SK-N-SH (cell line): ENCODE results near the gene GXYLT2. TPM values are rescaled to one million over a fixed set of nuclear protein-coding genes. Genes with fewer than 3 reads are reported as not detected.

ENCODE experiments used
- CTCF ChIA-PET: fragments of 300-600, 350-600 bp; formaldehyde crosslinking; extraction: SDS; loops from one replicate; lab custom pipeline; 2021; lab: Yijun Ruan, JAX
- POLR2A ChIA-PET: fragments of 350-600 bp; sonication (Branson Sonifier 250); formaldehyde crosslinking; extraction: SDS; loops from one replicate; lab custom pipeline; 2020; ENCODE audit warnings: antibody characterized with exemption, inconsistent platforms; lab: Yijun Ruan, JAX
- DNase-seq: peaks from one replicate; pipeline ENCODE4 v3.0.0; 2012
- H2AFZ ChIP-seq: fragments of 200-600 bp; sonication (generic); 2 replicates; pipeline ENCODE4 v1.8.1; 2016; ENCODE audit warnings: antibody characterized with exemption, mild to moderate bottlenecking, low read depth
- H3F3A ChIP-seq: fragments of 200-600 bp; sonication (generic); replicated peaks from 2 replicates; pipeline ENCODE3; 2016; ENCODE audit warnings: antibody characterized with exemption, mild to moderate bottlenecking; ENCODE audit not compliant: insufficient read depth
- H3K27ac ChIP-seq, 2 experiments: fragments of 200-500 bp in 1 of 2; fragments of 200-600 bp in 1 of 2; sonication (Bioruptor generic) in 1 of 2; sonication (generic), shearing (Covaris generic) in 1 of 2; 2 replicates each; pipeline versions ENCODE4 v1.5.1 to v1.6.1; 2014 to 2016; ENCODE audit warnings: low read depth in 2 of 2, inconsistent platforms in 1 of 2, low read length in 1 of 2, mild to moderate bottlenecking in 1 of 2, mixed read lengths in 1 of 2
- H3K27me3 ChIP-seq: fragments of 200-600 bp; sonication (generic), shearing (Covaris generic); 2 replicates; pipeline ENCODE4 v1.6.1; 2016; ENCODE audit warnings: mixed run types; ENCODE audit not compliant: insufficient read depth
- H3K36me3 ChIP-seq, 2 experiments: fragments of 200-500 bp in 1 of 2; fragments of 200-600 bp in 1 of 2; sonication (Bioruptor generic) in 1 of 2; sonication (generic) in 1 of 2; replicated peaks in 1 of 2; 2 replicates each; pipeline versions ENCODE3 to v1.5.1; 2014 to 2016; ENCODE audit warnings: low read length in 1 of 2, mild to moderate bottlenecking in 1 of 2; ENCODE audit not compliant: insufficient read depth in 2 of 2, control insufficient read depth in 1 of 2
- H3K4me1 ChIP-seq, 2 experiments: fragments of 200-500 bp in 1 of 2; fragments of 200-600 bp in 1 of 2; sonication (Bioruptor generic) in 1 of 2; sonication (generic), shearing (Covaris generic) in 1 of 2; 2 replicates each; pipeline versions ENCODE4 v1.5.1 to v1.6.1; 2014 to 2016; ENCODE audit warnings: low read depth in 1 of 2, low read length in 1 of 2, mixed run types in 1 of 2; ENCODE audit not compliant: insufficient read depth in 2 of 2, control insufficient read depth in 1 of 2
- H3K4me2 ChIP-seq: fragments of 200-600 bp; sonication (generic), shearing (Covaris generic); 2 replicates; pipeline ENCODE4 v1.6.1; 2017; ENCODE audit warnings: mixed run types
- H3K4me3 ChIP-seq, 2 experiments: fragments of 200-500 bp in 1 of 2; fragments of 200-600 bp in 1 of 2; sonication (Bioruptor generic) in 1 of 2; sonication (generic), shearing (Covaris generic) in 1 of 2; 2 replicates each; pipeline versions ENCODE4 v1.5.1 to v1.8.1; 2014 to 2016; ENCODE audit warnings: low read depth in 2 of 2, inconsistent platforms in 1 of 2, low read length in 1 of 2, mild to moderate bottlenecking in 1 of 2, mixed read lengths in 1 of 2, moderate library complexity in 1 of 2
- H3K79me2 ChIP-seq: fragments of 200-600 bp; sonication (generic); 2 replicates; pipeline ENCODE4 v1.8.1; 2017; ENCODE audit warnings: mild to moderate bottlenecking; ENCODE audit not compliant: insufficient read depth
- H3K9ac ChIP-seq: fragments of 200-600 bp; sonication (generic); 2 replicates; pipeline ENCODE4 v1.6.1; 2017; ENCODE audit warnings: mixed run types
- H3K9me2 ChIP-seq: fragments of 200-600 bp; sonication (generic); 2 replicates; pipeline ENCODE4 v1.6.1; 2017; ENCODE audit warnings: mixed run types
- H3K9me3 ChIP-seq: fragments of 200-600 bp; sonication (generic); 2 replicates; pipeline ENCODE4 v1.6.1; 2017; ENCODE audit warnings: mixed run types, mild to moderate bottlenecking, moderate library complexity
- H4K20me1 ChIP-seq: fragments of 200-600 bp; sonication (generic); 2 replicates; pipeline ENCODE4 v1.6.1; 2017; ENCODE audit warnings: mild to moderate bottlenecking, mixed run types; ENCODE audit not compliant: insufficient read depth
- CHD2 ChIP-seq: fragments of 150-350 bp; IDR thresholded peaks from 2 replicates; pipeline ENCODE4 v1.6.1; 2018; ENCODE audit warnings: low read length; ENCODE audit not compliant: partially characterized antibody
- ELF1 ChIP-seq: IDR thresholded peaks from 2 replicates; pipeline ENCODE4 v1.4.0; 2012
- EP300 ChIP-seq, 2 experiments: IDR thresholded peaks; 2 replicates each; pipeline versions ENCODE4 v1.4.0 to v1.6.1; 2012; ENCODE audit warnings: borderline replicate concordance in 1 of 2, low read depth in 1 of 2, low read length in 1 of 2
- FOXM1 ChIP-seq: IDR thresholded peaks from 2 replicates; pipeline ENCODE4 v1.4.0; 2012; ENCODE audit warnings: low read depth, mild to moderate bottlenecking
- MEF2A ChIP-seq: IDR thresholded peaks from 2 replicates; pipeline ENCODE4 v1.4.0; 2012; ENCODE audit warnings: low read depth, borderline replicate concordance
- MXI1 ChIP-seq: IDR thresholded peaks from 2 replicates; pipeline ENCODE4 v1.6.1; 2012; ENCODE audit warnings: mild to moderate bottlenecking, low read depth, low read length, improper control_type of control experiment
- NFIC ChIP-seq: IDR thresholded peaks from 2 replicates; pipeline ENCODE4 v1.4.0; 2012; ENCODE audit warnings: borderline replicate concordance
- RAD21 ChIP-seq: IDR thresholded peaks from 2 replicates; pipeline ENCODE4 v1.6.1; 2012; ENCODE audit warnings: mild to moderate bottlenecking, low read length
- RCOR1 ChIP-seq: fragments of 150-350 bp; IDR thresholded peaks from 2 replicates; pipeline ENCODE4 v1.6.1; 2017; ENCODE audit warnings: antibody characterized with exemption, low read length
- RFX5 ChIP-seq: IDR thresholded peaks from 2 replicates; pipeline ENCODE4 v1.6.1; 2012; ENCODE audit warnings: mild to moderate bottlenecking, improper control_type of control experiment, low read length
- RXRA ChIP-seq: IDR thresholded peaks from 2 replicates; pipeline ENCODE4 v1.4.0; 2012; ENCODE audit warnings: low read depth, mild to moderate bottlenecking, borderline replicate concordance
- SIN3A ChIP-seq: IDR thresholded peaks from 2 replicates; pipeline ENCODE4 v1.6.1; 2012; ENCODE audit warnings: low read depth, mild to moderate bottlenecking, low read length, moderate library complexity, borderline replicate concordance
- SMC3 ChIP-seq: IDR thresholded peaks from 2 replicates; pipeline ENCODE4 v1.6.1; 2012; ENCODE audit warnings: low read depth, low read length, improper control_type of control experiment
- TCF12 ChIP-seq: IDR thresholded peaks from 2 replicates; pipeline ENCODE4 v1.4.0; 2012
- TEAD4 ChIP-seq: IDR thresholded peaks from 2 replicates; pipeline ENCODE4 v1.4.0; 2012; ENCODE audit warnings: mild to moderate bottlenecking, borderline replicate concordance; ENCODE audit not compliant: insufficient read depth
- YY1 ChIP-seq: IDR thresholded peaks from 2 replicates; pipeline ENCODE4 v1.4.0; 2012; ENCODE audit warnings: low read depth, mild to moderate bottlenecking
- WGBS: methylation state at CpG from one replicate; pipeline ENCODE4 v1.1.6; 2017; ENCODE audit warnings: low lambda C conversion rate; 5-methylcytosine and 5-hydroxymethylcytosine counted together
- polyA plus RNA-seq, 3 experiments: library from polyadenylated mRNA; depleted of rRNA; stranded (reverse); fragments of >200 nt; gene quantifications; 2 replicates each; pipeline ENCODE4 v1.2.3, GENCODE V29; 2012
- TF ChIP-seq, protein P1 (sequence below): fragments of 150-350 bp; IDR thresholded peaks from 2 replicates; pipeline ENCODE4 v1.6.1; 2017; ENCODE audit warnings: antibody characterized with exemption, low read length, low read depth, borderline replicate concordance
- TF ChIP-seq, protein P2 (sequence below): IDR thresholded peaks from 2 replicates; pipeline ENCODE4 v1.4.0; 2012; ENCODE audit warnings: low read depth, borderline replicate concordance
- TF ChIP-seq, protein P3 (sequence below): IDR thresholded peaks from 2 replicates; pipeline ENCODE4 v1.4.0; 2012; ENCODE audit warnings: low read depth, borderline replicate concordance
- TF ChIP-seq, protein P4 (sequence below): IDR thresholded peaks from 2 replicates; pipeline ENCODE4 v1.6.1; 2012; ENCODE audit warnings: mild to moderate bottlenecking, low read depth, low read length, moderate library complexity
- TF ChIP-seq, protein P5 (sequence below): IDR thresholded peaks from 2 replicates; pipeline ENCODE4 v1.4.0; 2012; ENCODE audit warnings: low read depth

Gene GXYLT2
- polyA plus RNA-seq, 1 of the 3 experiments (the other 2 are of a cell fraction), result 9.1 TPM

DNA sequence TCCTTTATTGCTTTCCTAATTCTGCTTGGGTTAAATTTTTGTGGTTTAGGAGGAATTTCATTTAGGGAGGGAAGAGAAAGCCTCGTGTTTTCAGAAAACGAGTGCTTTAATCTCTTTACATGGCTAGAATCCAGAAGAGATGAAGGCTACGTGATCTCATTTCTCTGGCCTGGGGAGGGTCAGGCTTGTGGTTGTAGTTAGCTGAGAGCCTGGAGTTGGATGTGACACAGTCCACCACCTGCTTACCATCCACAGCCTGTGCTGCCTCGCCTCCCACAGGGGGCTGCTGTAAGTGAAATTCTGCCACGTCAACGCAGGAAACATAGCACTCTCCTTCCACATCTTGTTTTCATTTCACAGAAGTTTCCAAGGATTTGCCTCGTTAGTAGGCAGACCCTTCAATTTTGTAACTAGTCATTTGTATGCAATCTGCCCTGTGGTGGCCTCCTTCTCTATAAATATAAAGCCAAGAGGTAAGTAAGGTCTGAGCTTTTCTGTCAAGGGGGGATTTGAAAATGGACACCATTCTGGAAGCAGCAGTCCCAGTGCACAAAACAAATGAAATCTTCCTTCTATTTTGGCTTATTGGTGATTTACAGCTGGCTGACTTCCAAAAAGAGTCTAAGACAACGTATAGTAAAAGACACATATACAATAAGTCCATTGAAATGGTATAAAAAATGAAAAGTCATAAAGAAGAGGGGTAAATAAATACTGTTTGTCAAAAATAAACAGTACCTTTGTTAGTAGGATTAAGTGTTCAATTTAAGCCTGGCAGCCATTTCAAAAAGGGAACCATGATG, 3.4 kb downstream of the GXYLT2 start (continued):
- TF ChIP-seq NFIC, result peak; percentile 87

DNA sequence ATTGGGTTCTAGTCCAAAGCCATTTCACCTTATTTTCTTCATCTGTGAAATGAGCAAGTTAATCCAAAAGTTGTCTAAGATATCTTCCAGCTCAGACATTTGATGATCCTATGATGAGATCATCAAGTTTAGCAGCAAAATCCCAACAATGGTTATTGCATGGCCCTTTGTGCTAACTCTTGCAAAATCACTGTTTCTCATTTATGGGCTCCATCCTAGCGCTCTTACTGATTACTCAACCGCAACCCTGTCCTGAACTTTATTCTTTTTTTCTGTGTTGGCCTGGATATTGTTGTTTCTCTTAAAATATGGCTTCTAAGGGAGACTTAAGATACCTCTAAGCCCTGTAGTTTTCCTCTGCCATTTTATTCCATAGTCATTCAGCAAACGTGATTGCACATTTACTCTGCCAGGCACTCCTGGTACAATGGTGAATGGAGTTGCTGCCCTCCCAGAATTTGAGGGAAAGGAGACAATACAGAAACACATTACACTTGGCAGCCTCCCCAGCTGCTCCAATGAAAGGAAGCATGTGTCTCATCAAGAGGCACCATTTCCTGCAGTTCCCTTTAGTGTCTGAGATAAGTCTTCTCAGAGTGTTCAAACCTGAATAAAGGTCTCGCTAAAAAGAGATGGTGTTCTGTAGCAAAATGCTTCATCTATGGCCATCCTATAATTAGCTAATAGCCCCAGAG, 4.4 kb downstream of the GXYLT2 start:
- ChIA-PET POLR2A (no interaction called here), CTCF (interaction anchor here (0.7 to 2.0 kb wide), 5 partner anchors 16 to 193 kb away, joined by 3 to 12 read pairs (median 3); no protein-coding TSS in a partner anchor)
- peak overlapping the region; percentile 88 to 92 for H3K27ac ChIP-seq
- peak overlapping the region; percentile 71 for H2AFZ ChIP-seq
- peaks cover 22% of the 10 kb centered on the region; the same call in 1 of the 2 replicates for H3K79me2 ChIP-seq
- no peaks in the 10 kb centered on the region for H4K20me1 ChIP-seq
- H3K27me3 ChIP-seq, result no peaks in the 10 kb centered on the region
- H3K4me3 ChIP-seq, result no peak overlapping the region
- H3K9me3 ChIP-seq, result no peaks in the 10 kb centered on the region
- no peaks in the 10 kb centered on the region for H3K36me3 ChIP-seq
- H3K9me2 ChIP-seq, result no peaks in the 10 kb centered on the region
- WGBS, result 58% methylated on average over 4 of the region's 4 CpGs
- H3K9ac ChIP-seq, result peak overlapping the region; percentile 44; the same call in 1 of the 2 replicates
- DNase-seq, result no peak
- H3K4me2 ChIP-seq, result peak overlapping the region; percentile 68; the same call in 1 of the 2 replicates
- H3F3A ChIP-seq, result peaks cover 30% of the 10 kb centered on the region
- H3K4me1 ChIP-seq, result peaks cover 26 to 29% of the 10 kb centered on the region in 2 experiments; a peak in 3 of 4 replicates
- TF ChIP-seq YY1, result 0 out of 2 replicates have a peak, but pooled peaks have one; percentile 20
- no peak for TF ChIP-seq FOXM1
- TF ChIP-seq TEAD4, result no peak
- no peak for TF ChIP-seq CHD2
- TF ChIP-seq, protein P1, sequence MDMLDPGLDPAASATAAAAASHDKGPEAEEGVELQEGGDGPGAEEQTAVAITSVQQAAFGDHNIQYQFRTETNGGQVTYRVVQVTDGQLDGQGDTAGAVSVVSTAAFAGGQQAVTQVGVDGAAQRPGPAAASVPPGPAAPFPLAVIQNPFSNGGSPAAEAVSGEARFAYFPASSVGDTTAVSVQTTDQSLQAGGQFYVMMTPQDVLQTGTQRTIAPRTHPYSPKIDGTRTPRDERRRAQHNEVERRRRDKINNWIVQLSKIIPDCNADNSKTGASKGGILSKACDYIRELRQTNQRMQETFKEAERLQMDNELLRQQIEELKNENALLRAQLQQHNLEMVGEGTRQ, result no peak
- TF ChIP-seq SMC3, result no peak
- TF ChIP-seq, protein P2, sequence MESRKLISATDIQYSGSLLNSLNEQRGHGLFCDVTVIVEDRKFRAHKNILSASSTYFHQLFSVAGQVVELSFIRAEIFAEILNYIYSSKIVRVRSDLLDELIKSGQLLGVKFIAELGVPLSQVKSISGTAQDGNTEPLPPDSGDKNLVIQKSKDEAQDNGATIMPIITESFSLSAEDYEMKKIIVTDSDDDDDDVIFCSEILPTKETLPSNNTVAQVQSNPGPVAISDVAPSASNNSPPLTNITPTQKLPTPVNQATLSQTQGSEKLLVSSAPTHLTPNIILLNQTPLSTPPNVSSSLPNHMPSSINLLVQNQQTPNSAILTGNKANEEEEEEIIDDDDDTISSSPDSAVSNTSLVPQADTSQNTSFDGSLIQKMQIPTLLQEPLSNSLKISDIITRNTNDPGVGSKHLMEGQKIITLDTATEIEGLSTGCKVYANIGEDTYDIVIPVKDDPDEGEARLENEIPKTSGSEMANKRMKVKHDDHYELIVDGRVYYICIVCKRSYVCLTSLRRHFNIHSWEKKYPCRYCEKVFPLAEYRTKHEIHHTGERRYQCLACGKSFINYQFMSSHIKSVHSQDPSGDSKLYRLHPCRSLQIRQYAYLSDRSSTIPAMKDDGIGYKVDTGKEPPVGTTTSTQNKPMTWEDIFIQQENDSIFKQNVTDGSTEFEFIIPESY, result no peak
- TF ChIP-seq SIN3A, result no peak
- TF ChIP-seq NFIC, result peak; percentile 39; the same call in 1 of the 2 replicates
- peak; percentile 67 for TF ChIP-seq TCF12
- TF ChIP-seq, protein P3, sequence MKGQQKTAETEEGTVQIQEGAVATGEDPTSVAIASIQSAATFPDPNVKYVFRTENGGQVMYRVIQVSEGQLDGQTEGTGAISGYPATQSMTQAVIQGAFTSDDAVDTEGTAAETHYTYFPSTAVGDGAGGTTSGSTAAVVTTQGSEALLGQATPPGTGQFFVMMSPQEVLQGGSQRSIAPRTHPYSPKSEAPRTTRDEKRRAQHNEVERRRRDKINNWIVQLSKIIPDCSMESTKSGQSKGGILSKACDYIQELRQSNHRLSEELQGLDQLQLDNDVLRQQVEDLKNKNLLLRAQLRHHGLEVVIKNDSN, result no peak
- TF ChIP-seq MXI1, result no peak
- TF ChIP-seq, protein P4, sequence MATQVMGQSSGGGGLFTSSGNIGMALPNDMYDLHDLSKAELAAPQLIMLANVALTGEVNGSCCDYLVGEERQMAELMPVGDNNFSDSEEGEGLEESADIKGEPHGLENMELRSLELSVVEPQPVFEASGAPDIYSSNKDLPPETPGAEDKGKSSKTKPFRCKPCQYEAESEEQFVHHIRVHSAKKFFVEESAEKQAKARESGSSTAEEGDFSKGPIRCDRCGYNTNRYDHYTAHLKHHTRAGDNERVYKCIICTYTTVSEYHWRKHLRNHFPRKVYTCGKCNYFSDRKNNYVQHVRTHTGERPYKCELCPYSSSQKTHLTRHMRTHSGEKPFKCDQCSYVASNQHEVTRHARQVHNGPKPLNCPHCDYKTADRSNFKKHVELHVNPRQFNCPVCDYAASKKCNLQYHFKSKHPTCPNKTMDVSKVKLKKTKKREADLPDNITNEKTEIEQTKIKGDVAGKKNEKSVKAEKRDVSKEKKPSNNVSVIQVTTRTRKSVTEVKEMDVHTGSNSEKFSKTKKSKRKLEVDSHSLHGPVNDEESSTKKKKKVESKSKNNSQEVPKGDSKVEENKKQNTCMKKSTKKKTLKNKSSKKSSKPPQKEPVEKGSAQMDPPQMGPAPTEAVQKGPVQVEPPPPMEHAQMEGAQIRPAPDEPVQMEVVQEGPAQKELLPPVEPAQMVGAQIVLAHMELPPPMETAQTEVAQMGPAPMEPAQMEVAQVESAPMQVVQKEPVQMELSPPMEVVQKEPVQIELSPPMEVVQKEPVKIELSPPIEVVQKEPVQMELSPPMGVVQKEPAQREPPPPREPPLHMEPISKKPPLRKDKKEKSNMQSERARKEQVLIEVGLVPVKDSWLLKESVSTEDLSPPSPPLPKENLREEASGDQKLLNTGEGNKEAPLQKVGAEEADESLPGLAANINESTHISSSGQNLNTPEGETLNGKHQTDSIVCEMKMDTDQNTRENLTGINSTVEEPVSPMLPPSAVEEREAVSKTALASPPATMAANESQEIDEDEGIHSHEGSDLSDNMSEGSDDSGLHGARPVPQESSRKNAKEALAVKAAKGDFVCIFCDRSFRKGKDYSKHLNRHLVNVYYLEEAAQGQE, result no peak
- no peak for TF ChIP-seq RFX5
- TF ChIP-seq MEF2A, result no peak
- peak in 1 of 2 experiments; percentile 17; a peak in 1 of 4 replicates for TF ChIP-seq EP300 (IDR thresholded peaks at IDR 0.05; ENCODE audit: borderline replicate concordance in 1 of 2, low read depth in 1 of 2, low read length in 1 of 2)
- TF ChIP-seq RXRA, result peak; percentile 52; the same call in 1 of the 2 replicates
- TF ChIP-seq, protein P5, sequence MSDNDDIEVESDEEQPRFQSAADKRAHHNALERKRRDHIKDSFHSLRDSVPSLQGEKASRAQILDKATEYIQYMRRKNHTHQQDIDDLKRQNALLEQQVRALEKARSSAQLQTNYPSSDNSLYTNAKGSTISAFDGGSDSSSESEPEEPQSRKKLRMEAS, result peak; percentile 55; the same call in 1 of the 2 replicates
- TF ChIP-seq ELF1, result no peak
- no peak for TF ChIP-seq RAD21
- no peak for TF ChIP-seq RCOR1
